ENCODE measurements around the gene ITGBL1.

- no peak for TF ChIP-seq CTCF (conservative IDR thresholded peaks at IDR 0.05; ENCODE audit: low read length)
- TF ChIP-seq EZH2phosphoT487 (IDR thresholded peaks at IDR 0.05; ENCODE audit: borderline replicate concordance, low read depth, low read length) = no peak
These were observed 74.7 kb downstream of the ITGBL1 start for GRCh38 chr13:101527130-101527529.
